ENCODE data around the gene GMDS. TPM values are rescaled to one million over a fixed set of nuclear protein-coding genes. Genes with fewer than 3 reads are reported as not detected.

The GMDS gene
- total and polyA plus RNA-seq, 11 donors, result 4.5 to 10.7 (median 7.0) TPM

DNA sequence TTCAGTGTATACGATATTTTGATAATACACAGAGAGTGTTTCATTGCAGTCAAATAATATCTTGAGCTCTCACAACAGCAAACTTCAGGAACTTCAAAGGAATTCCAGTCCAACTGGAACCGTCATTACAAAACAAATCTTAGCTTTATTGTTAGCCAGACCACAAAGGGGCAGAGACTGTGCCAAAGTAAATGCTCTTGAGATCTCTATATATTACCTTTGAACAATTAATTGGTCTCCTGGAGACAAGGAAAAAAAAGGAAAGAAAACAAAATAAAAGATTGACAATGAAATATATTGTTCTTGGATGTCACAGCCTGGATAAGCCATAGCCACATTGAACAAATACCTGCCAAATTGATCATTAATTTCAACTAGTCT is 565.7 kb downstream of the GMDS start:
- TF ChIP-seq POLR2A (IDR thresholded peaks at IDR 0.05), result no peak
- TF ChIP-seq, protein P1, sequence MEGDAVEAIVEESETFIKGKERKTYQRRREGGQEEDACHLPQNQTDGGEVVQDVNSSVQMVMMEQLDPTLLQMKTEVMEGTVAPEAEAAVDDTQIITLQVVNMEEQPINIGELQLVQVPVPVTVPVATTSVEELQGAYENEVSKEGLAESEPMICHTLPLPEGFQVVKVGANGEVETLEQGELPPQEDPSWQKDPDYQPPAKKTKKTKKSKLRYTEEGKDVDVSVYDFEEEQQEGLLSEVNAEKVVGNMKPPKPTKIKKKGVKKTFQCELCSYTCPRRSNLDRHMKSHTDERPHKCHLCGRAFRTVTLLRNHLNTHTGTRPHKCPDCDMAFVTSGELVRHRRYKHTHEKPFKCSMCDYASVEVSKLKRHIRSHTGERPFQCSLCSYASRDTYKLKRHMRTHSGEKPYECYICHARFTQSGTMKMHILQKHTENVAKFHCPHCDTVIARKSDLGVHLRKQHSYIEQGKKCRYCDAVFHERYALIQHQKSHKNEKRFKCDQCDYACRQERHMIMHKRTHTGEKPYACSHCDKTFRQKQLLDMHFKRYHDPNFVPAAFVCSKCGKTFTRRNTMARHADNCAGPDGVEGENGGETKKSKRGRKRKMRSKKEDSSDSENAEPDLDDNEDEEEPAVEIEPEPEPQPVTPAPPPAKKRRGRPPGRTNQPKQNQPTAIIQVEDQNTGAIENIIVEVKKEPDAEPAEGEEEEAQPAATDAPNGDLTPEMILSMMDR (IDR thresholded peaks at IDR 0.05), result no peak
- Histone ChIP-seq H3K27ac (peak overlapping the region in 7 of 12 donors; percentile 24 to 73 (median 41)), H3K27me3 (no peaks in the 10 kb centered on the region), H3K36me3 (no peaks in the 10 kb centered on the region), H3K9me3 (no peaks in the 10 kb centered on the region), H3K4me3 (no peak overlapping the region), H3K4me1 (peaks cover 0 to 28% (median 15%) of the 10 kb centered on the region in 12 donors)
- intact Hi-C loops (cut with DNase I), result loop anchor here in 2 of 10 donors (5.0 to 10.0 kb wide), 2 partner anchors 42 to 355 kb away; no protein-coding TSS in a partner anchor
- DNase-seq, result no peak
- ATAC-seq, result peak in 1 of 4 donors; percentile 5
- 46 to 69% (median 50%) methylated on average over 2 of the region's 2 CpGs for WGBS, 4 donors

DNA sequence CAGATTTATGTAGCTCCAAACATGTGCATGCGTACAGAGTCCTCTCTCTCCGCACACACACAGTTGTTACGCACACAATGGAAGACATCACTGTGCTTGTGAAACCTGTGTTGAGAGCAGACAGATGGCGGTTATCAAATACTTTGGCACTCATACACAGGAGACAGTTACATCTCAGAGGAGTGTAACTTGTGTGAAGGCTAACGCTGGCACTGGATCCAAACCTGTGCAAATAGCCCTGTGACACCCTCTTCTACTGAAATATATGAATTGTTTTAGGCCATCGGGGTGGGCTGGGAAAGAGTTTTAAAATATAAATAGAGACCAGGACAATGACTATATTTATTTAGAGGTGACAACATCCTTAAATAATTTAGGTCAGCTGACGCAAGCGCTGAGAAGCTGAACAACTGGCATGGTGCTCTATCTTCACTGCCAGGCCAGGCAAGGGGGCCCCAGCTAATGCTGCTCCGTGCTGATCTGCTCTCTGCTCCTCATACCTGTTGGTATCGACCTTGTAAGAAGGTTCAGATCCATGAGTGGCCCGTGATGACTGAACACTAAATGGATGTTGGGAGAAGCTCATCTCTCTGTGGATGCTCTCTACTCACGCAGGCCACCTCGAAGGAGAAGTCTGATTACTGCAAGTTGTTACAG is 566.2 kb downstream of the GMDS start:
- no peaks in the 10 kb centered on the region for H3K9me3 ChIP-seq
- DNase-seq (peak in 4 of 5 donors; percentile 19 to 45 (median 37)), ATAC-seq (peak; percentile 88 to 97 (median 95))
- H3K4me3 ChIP-seq, result no peak overlapping the region
- no peak for TF ChIP-seq POLR2A (IDR thresholded peaks at IDR 0.05)
- TF ChIP-seq, protein P1 (IDR thresholded peaks at IDR 0.05), result no peak
- H3K4me1 ChIP-seq, result peaks cover 0 to 28% (median 15%) of the 10 kb centered on the region in 12 donors
- H3K27me3 ChIP-seq, result no peaks in the 10 kb centered on the region
- H3K27ac ChIP-seq, result peak overlapping the region in 9 of 12 donors; percentile 24 to 73 (median 41)
- intact Hi-C loops (cut with DNase I), result loop anchor here in 1 of 10 donors (5.0 kb wide), 1 partner anchor 42 kb away; no protein-coding TSS in a partner anchor
- no peaks in the 10 kb centered on the region for H3K36me3 ChIP-seq
- WGBS, 4 donors, result 34 to 45% (median 38%) methylated on average over 13 of the region's 13 CpGs

DNA sequence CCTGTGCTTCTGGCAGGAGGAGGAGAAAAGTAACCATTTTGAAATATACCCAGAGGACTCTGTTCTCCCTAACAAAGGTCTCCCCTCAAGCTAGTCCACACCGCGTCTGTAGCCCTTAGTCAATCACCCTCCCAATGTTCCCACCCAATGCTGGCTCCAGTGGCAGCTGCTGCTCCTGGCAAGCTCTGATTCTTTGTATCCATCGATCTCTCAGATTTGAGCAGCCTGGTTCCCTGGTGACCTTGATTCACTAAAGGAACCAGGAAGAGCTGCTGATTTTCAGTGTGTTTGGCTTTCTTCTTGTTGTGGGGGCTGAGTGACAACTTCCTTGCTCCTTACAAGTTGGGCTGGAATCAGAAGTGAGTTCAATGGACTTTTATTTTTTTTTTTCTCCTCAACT is 567.2 kb downstream of the GMDS start:
- WGBS, 4 donors, result 12 to 39% (median 15%) methylated on average over 3 of the region's 3 CpGs
- no peak overlapping the region for H3K4me3 ChIP-seq
- no peaks in the 10 kb centered on the region for H3K9me3 ChIP-seq
- no peaks in the 10 kb centered on the region for H3K27me3 ChIP-seq
- TF ChIP-seq, protein P1 (IDR thresholded peaks at IDR 0.05), result no peak
- no peak for TF ChIP-seq POLR2A (IDR thresholded peaks at IDR 0.05)
- peak overlapping the region in 3 of 12 donors; percentile 26 to 64 (median 59) for H3K27ac ChIP-seq
- H3K36me3 ChIP-seq, result no peaks in the 10 kb centered on the region
- DNase-seq (no peak), ATAC-seq (peak in 2 of 4 donors; percentile 30 to 53)
- intact Hi-C loops (cut with DNase I), result loop anchor here in 1 of 10 donors (5.0 kb wide), 1 partner anchor 41 kb away; no protein-coding TSS in a partner anchor
- H3K4me1 ChIP-seq, result peaks cover 0 to 28% (median 15%) of the 10 kb centered on the region in 12 donors

DNA sequence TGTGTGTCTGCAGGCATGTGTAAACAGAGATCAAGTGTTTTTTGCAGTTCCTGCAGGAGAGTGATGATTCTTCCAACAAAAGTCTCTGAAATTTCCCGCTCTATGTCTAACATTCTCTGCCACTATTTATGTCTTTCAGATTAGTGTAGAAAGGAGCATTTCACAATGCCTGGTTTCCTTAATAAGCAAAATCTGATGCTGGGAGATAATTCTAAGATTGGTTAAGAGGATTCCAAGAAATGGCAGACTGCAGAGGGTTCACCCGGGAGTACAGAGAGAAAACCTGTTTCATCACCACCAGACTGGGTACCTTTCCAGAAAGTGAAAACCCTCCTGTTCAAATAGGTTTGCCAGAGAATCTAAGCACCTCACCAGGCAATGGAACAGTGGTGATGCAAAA is 573.0 kb downstream of the GMDS start:
- Histone ChIP-seq H3K36me3 (no peaks in the 10 kb centered on the region), H3K27ac (no peak overlapping the region), H3K27me3 (no peaks in the 10 kb centered on the region), H3K9me3 (no peaks in the 10 kb centered on the region), H3K4me3 (no peak overlapping the region), H3K4me1 (no peaks in the 10 kb centered on the region)
- ATAC-seq, result no peak
- TF ChIP-seq POLR2A (IDR thresholded peaks at IDR 0.05), result no peak
- TF ChIP-seq, protein P1 (IDR thresholded peaks at IDR 0.05), result no peak
- intact Hi-C loops (cut with DNase I), result no loop called here
- 91 to 96% (median 94%) methylated on average over 2 of the region's 2 CpGs for WGBS, 4 donors
- no peak for DNase-seq

Measured in heart left ventricle (tissue), 16 donors.